Measurements from ENCODE around the gene CMKLR1.

DNA sequence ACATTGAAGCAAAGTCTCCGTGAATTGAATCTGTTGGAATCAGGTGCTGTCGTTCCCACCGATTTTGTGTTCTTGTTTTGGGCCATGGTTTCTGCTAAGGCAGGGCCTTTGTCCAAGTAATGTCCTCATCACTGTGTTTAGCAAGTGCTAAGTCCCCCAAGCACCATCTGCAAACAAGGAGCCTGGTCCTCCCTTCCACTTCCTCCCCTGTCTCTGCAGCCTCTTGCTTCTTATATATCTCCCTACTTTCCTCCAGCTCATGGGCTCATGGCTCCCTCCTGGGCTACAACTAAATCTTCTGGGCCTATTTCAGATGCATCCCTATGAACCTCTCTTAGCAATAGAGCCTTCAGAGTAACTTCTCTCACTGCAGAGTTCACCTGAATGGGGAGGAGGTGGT lies 25.8 kb upstream of the CMKLR1 start:
- TF ChIP-seq GATA2 (IDR thresholded peaks at IDR 0.05; ENCODE audit: low read depth, low read length) (no peak), GATA3 (IDR thresholded peaks at IDR 0.05; ENCODE audit: low read depth, low read length) (no peak)
